Esophagus squamous epithelium (tissue), 5 donors: ENCODE measurements around the gene LEO1. TPM values are rescaled to one million over a fixed set of nuclear protein-coding genes. Genes with fewer than 3 reads are reported as not detected.

Source experiments
- DNase-seq: peaks from one replicate; lab custom pipeline; 2025; lab: John Stamatoyannopoulos, UW
- H3K27ac ChIP-seq, 4 donors: fragments of 200-600 bp; sonication (generic); one replicate each; pipeline ENCODE4 v1.5.1; 2016 to 2019; ENCODE audit warnings: mild to moderate bottlenecking in 1 of 4
- H3K27me3 ChIP-seq, 4 donors: fragments of 200-600 bp; sonication (generic); 1 replicate in 3 of 4; 2 replicates in 1 of 4; pipeline versions ENCODE4 v1.5.1 to v1.6.0; 2017 to 2021; ENCODE audit warnings: antibody characterized with exemption in 1 of 4
- H3K36me3 ChIP-seq, 3 donors: fragments of 200-600 bp; sonication (generic); one replicate each; pipeline ENCODE4 v1.5.1; 2016 to 2019
- H3K4me1 ChIP-seq, 3 donors: fragments of 200-600 bp; sonication (generic); one replicate each; pipeline ENCODE4 v1.5.1; 2017 to 2019
- H3K4me3 ChIP-seq, 4 donors: fragments of 200-600 bp; sonication (generic); 1 replicate in 3 of 4; 2 replicates in 1 of 4; pipeline ENCODE4 v1.5.1; 2016 to 2019; ENCODE audit warnings: mild to moderate bottlenecking in 2 of 4, moderate library complexity in 1 of 4
- H3K9me3 ChIP-seq, 3 donors: fragments of 200-600 bp; sonication (generic); one replicate each; pipeline ENCODE4 v1.5.1; 2016 to 2019
- CTCF ChIP-seq, 6 experiments: fragments of 450-650 bp in 4 of 6; fragments of 200-600 bp in 2 of 6; sonication (generic) in 2 of 6; IDR thresholded peaks; one replicate each; pipeline ENCODE4 v1.5.1; 2016 to 2019; ENCODE audit warnings: antibody characterized with exemption in 6 of 6, mild to moderate bottlenecking in 4 of 6, moderate library complexity in 4 of 6
- POLR2A ChIP-seq, 4 donors: fragments of 450-650 bp; IDR thresholded peaks; one replicate each; pipeline ENCODE4 v1.6.1; 2017; ENCODE audit warnings: antibody characterized with exemption in 4 of 4, mild to moderate bottlenecking in 4 of 4, moderate library complexity in 3 of 4
- WGBS, 2 donors: methylation state at CpG; one replicate each; pipeline ENCODE4 v1.1.5; 2018; 5-methylcytosine and 5-hydroxymethylcytosine counted together
- intact Hi-C: fragments of 100-400 bp; cut with DNase I; formaldehyde crosslinking; loops from one replicate; pipeline ENCODE4 v1.15.0; 2022
- total RNA-seq, 4 donors: library from RNA; depleted of rRNA; stranded (reverse); fragments of >200 nt; gene quantifications; one replicate each; pipeline ENCODE4 v1.1.0, GENCODE V29; 2016
- donor health status: DM: yes; HTN: yes; CAD: no.

LEO1 gene
- total RNA-seq, 4 donors from 2014 or later, result 23.5 to 38.3 (median 32.4) TPM

- Histone ChIP-seq H3K36me3 (peaks cover 0 to 99% (median 12%) of the 10 kb centered on the region in 3 donors), H3K4me1 (no peaks in the 10 kb centered on the region), H3K9me3 (no peaks in the 10 kb centered on the region), H3K27ac (no peak overlapping the region), H3K27me3 (no peaks in the 10 kb centered on the region), H3K4me3 (no peak overlapping the region)
- no peak for DNase-seq
- peak in 1 of 6 experiments; percentile 35 for TF ChIP-seq CTCF (IDR thresholded peaks at IDR 0.05)
- no peak for TF ChIP-seq POLR2A (IDR thresholded peaks at IDR 0.05)
- intact Hi-C loops, result no loop called here
- 69 to 92% methylated on average over 1 to 2 of the region's 2 CpGs for WGBS, 2 donors
Measured at GRCh38 chr15:51917493-51917892, 54.1 kb downstream of the LEO1 start.

- peaks cover 0 to 97% (median 6%) of the 10 kb centered on the region in 3 donors for H3K36me3 ChIP-seq
- H3K27me3 ChIP-seq, result no peaks in the 10 kb centered on the region
- no peaks in the 10 kb centered on the region for H3K9me3 ChIP-seq
- no peak overlapping the region for H3K4me3 ChIP-seq
- no peak for DNase-seq
- 98 to 100% methylated on average over 3 of the region's 3 CpGs for WGBS, 2 donors
- no peak overlapping the region for H3K27ac ChIP-seq
- H3K4me1 ChIP-seq, result peaks cover 0 to 4% (median 0%) of the 10 kb centered on the region in 3 donors
- intact Hi-C loops, result no loop called here
- TF ChIP-seq POLR2A (IDR thresholded peaks at IDR 0.05) (no peak), CTCF (IDR thresholded peaks at IDR 0.05) (no peak)
Measured at GRCh38 chr15:51912528-51912927, 59.0 kb downstream of the LEO1 start.

- intact Hi-C loops, result no loop called here
Measured at GRCh38 chr15:51909584-51909983, 62.0 kb downstream of the LEO1 start.

GRCh38 chr15:51908316-51908715 is 63.3 kb downstream of the LEO1 start:
- no peak for TF ChIP-seq CTCF (IDR thresholded peaks at IDR 0.05)
- TF ChIP-seq POLR2A (IDR thresholded peaks at IDR 0.05), result no peak
- Histone ChIP-seq H3K27me3 (no peaks in the 10 kb centered on the region), H3K4me3 (no peak overlapping the region), H3K4me1 (peaks cover 0 to 4% (median 0%) of the 10 kb centered on the region in 3 donors), H3K27ac (no peak overlapping the region), H3K36me3 (peaks cover 0 to 93% (median 18%) of the 10 kb centered on the region in 3 donors), H3K9me3 (no peaks in the 10 kb centered on the region)
- no peak for DNase-seq
- intact Hi-C loops, result no loop called here
- 89 to 100% methylated on average over 1 of the region's 1 CpG for WGBS, 2 donors

More at GRCh38 chr15:51909584-51909983, 62.0 kb downstream of the LEO1 start:
- H3K36me3 ChIP-seq, result peaks cover 0 to 93% (median 12%) of the 10 kb centered on the region in 3 donors
- H3K4me1 ChIP-seq, result peaks cover 0 to 4% (median 0%) of the 10 kb centered on the region in 3 donors
- H3K27ac ChIP-seq, result no peak overlapping the region
- no peak overlapping the region for H3K4me3 ChIP-seq
- TF ChIP-seq POLR2A (IDR thresholded peaks at IDR 0.05), result no peak
- TF ChIP-seq CTCF (IDR thresholded peaks at IDR 0.05), result no peak
- WGBS, 2 donors, result 72 to 80% methylated on average over 2 of the region's 2 CpGs
- no peaks in the 10 kb centered on the region for H3K9me3 ChIP-seq
- no peaks in the 10 kb centered on the region for H3K27me3 ChIP-seq
- no peak for DNase-seq

GRCh38 chr15:51907136-51907862 is 64.3 kb downstream of the LEO1 start:
- Histone ChIP-seq H3K9me3 (no peaks in the 10 kb centered on the region), H3K27me3 (no peaks in the 10 kb centered on the region), H3K4me3 (no peak overlapping the region), H3K36me3 (peaks cover 0 to 93% (median 16%) of the 10 kb centered on the region in 3 donors), H3K4me1 (peaks cover 0 to 4% (median 0%) of the 10 kb centered on the region in 3 donors), H3K27ac (no peak overlapping the region)
- TF ChIP-seq POLR2A (IDR thresholded peaks at IDR 0.05) (no peak), CTCF (IDR thresholded peaks at IDR 0.05) (peak in 1 of 6 experiments; percentile 40)
- 75 to 87% methylated on average over 6 to 8 of the region's 8 CpGs for WGBS, 2 donors
- no peak for DNase-seq
- intact Hi-C loops, result no loop called here
